Measurements from ENCODE around the gene TMOD1. TPM values are rescaled to one million over a fixed set of nuclear protein-coding genes. Genes with fewer than 3 reads are reported as not detected.

Gene TMOD1
- total and polyA plus RNA-seq, 10 of the 15 experiments (the other 5 are each of a cell fraction or from before 2014, with no cell fraction given), result 4.0 to 44.1 (median 15.4) TPM

DNA sequence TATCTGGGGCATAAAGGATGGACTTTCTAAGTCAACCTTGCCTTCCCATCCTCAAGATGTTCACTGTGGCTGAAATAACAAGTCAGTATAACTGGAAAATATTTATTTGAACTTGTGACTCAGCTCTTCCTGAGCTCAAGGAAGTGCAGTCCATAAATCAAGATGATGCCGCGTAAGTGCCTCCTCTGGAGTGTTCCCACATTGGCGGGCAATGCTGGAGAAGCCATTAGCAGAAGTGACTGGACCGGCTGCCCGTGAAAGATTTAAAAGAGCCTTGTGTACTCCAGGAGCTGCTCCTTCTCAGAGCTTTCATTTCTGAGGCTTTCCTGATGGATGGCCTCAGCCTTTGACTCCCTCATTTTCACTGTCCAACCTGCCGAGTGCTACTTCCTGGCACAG lies 17.4 kb downstream of the TMOD1 start:
- H3K79me2 ChIP-seq (ENCODE audit: control insufficient read depth, insufficient read depth, low read length), result peaks cover 6% of the 10 kb centered on the region
- no peak overlapping the region for H3K9ac ChIP-seq (ENCODE audit: control insufficient read depth, insufficient read depth, low read length)
- no TSS peak for BruUV-seq (replicated peaks)
- POLR2A ChIA-PET, result interaction anchor here (1.3 to 1.6 kb wide), 2 partner anchors 8 to 10 kb away, joined by 5 to 6 read pairs; no protein-coding TSS in a partner anchor
- no peak overlapping the region for H3K4me2 ChIP-seq (ENCODE audit: control insufficient read depth, insufficient read depth)
- H4K20me1 ChIP-seq (ENCODE audit: control insufficient read depth, insufficient read depth), result no peaks in the 10 kb centered on the region
- SMC1A ChIA-PET (ENCODE audit: uncharacterized antibody, unreplicated experiment), result interaction anchor here (0.6 to 2.8 kb wide), 8 partner anchors 10 to 898 kb away, joined by 3 to 12 read pairs (median 4); no protein-coding TSS in a partner anchor
- ATAC-seq (no peak), FAIRE-seq (no peak), DNase-seq (ENCODE audit: low read depth, low spot score) (no peak)
- no peak for TF ChIP-seq SMC3 (IDR thresholded peaks at IDR 0.05; ENCODE audit: borderline replicate concordance, low read length)
- TF ChIP-seq, protein P1, sequence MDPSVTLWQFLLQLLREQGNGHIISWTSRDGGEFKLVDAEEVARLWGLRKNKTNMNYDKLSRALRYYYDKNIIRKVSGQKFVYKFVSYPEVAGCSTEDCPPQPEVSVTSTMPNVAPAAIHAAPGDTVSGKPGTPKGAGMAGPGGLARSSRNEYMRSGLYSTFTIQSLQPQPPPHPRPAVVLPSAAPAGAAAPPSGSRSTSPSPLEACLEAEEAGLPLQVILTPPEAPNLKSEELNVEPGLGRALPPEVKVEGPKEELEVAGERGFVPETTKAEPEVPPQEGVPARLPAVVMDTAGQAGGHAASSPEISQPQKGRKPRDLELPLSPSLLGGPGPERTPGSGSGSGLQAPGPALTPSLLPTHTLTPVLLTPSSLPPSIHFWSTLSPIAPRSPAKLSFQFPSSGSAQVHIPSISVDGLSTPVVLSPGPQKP (IDR thresholded peaks at IDR 0.05; ENCODE audit: low read depth, low read length), result no peak
- TF ChIP-seq, protein P2, sequence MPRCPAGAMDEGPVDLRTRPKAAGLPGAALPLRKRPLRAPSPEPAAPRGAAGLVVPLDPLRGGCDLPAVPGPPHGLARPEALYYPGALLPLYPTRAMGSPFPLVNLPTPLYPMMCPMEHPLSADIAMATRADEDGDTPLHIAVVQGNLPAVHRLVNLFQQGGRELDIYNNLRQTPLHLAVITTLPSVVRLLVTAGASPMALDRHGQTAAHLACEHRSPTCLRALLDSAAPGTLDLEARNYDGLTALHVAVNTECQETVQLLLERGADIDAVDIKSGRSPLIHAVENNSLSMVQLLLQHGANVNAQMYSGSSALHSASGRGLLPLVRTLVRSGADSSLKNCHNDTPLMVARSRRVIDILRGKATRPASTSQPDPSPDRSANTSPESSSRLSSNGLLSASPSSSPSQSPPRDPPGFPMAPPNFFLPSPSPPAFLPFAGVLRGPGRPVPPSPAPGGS (IDR thresholded peaks at IDR 0.05; ENCODE audit: borderline replicate concordance, insufficient read depth, low read depth, low read length, poor library complexity, severe bottlenecking), result no peak
- TF ChIP-seq ZNF274 (IDR thresholded peaks at IDR 0.05; ENCODE audit: insufficient read depth, insufficient read length), result no peak
- TF ChIP-seq NFYA (IDR thresholded peaks at IDR 0.05; ENCODE audit: borderline replicate concordance, low read depth, low read length), result no peak
- TF ChIP-seq ZSCAN29 (IDR thresholded peaks at IDR 0.05), result no peak
- TF ChIP-seq, protein P3, sequence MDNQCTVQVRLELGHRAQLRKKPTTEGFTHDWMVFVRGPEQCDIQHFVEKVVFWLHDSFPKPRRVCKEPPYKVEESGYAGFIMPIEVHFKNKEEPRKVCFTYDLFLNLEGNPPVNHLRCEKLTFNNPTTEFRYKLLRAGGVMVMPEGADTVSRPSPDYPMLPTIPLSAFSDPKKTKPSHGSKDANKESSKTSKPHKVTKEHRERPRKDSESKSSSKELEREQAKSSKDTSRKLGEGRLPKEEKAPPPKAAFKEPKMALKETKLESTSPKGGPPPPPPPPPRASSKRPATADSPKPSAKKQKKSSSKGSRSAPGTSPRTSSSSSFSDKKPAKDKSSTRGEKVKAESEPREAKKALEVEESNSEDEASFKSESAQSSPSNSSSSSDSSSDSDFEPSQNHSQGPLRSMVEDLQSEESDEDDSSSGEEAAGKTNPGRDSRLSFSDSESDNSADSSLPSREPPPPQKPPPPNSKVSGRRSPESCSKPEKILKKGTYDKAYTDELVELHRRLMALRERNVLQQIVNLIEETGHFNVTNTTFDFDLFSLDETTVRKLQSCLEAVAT (IDR thresholded peaks at IDR 0.05), result no peak
- no peaks in the 10 kb centered on the region for H3K27me3 ChIP-seq (replicated peaks in 1 of 2; ENCODE audit: control insufficient read depth in 2 of 2, insufficient read depth in 2 of 2, low read length in 1 of 2)
- CTCF ChIA-PET, result interaction anchor here (1.1 to 2.5 kb wide), 6 partner anchors 9 to 50 kb away, joined by 3 to 14 read pairs (median 3); no protein-coding TSS in a partner anchor
- whole genome bisulfite sequencing (ENCODE audit: insufficient coverage, insufficient replicate concordance, low lambda C conversion rate, missing lambda C conversion rate), result 71% methylated on average over 6 of the region's 6 CpGs
- no peak overlapping the region for H3K4me3 ChIP-seq
- peaks cover 0 to 2% of the 10 kb centered on the region in 2 experiments; a peak in 1 of 4 replicates for H3K36me3 ChIP-seq (ENCODE audit: control insufficient read depth in 2 of 2, insufficient read depth in 2 of 2, low read length in 1 of 2)
- H3K9me3 ChIP-seq (replicated peaks; ENCODE audit: control insufficient read depth, insufficient read depth, low read length), result no peaks in the 10 kb centered on the region
- H3K4me1 ChIP-seq (ENCODE audit: control insufficient read depth, insufficient read depth, low read length), result peaks cover 11% of the 10 kb centered on the region; the same call in 1 of the 2 replicates
- intact Hi-C loops (cut with micrococcal nuclease; ENCODE audit: unreplicated experiment), result no loop called here
- no peak overlapping the region for H3K27ac ChIP-seq (ENCODE audit: control insufficient read depth, insufficient read depth)
- H2AFZ ChIP-seq (ENCODE audit: control insufficient read depth, low read depth, low read length), result no peak overlapping the region
- in situ Hi-C loops (cut with MboI), result no loop called here
- RAD21 ChIA-PET (ENCODE audit: unreplicated experiment), result interaction anchor here (1.1 kb wide), 1 partner anchor 50 kb away, joined by 3 read pairs; no protein-coding TSS in a partner anchor
